Panc1 (cell line): ENCODE data around the gene FCN2.

Experiments
- CTCF ChIP-seq: fragments of 450-650 bp; IDR thresholded peaks from 2 replicates; pipeline ENCODE4 v1.5.1; 2017; ENCODE audit warnings: mild to moderate bottlenecking
- POLR2AphosphoS5 ChIP-seq: IDR thresholded peaks from 2 replicates; pipeline ENCODE4 v1.6.1; 2012; ENCODE audit warnings: mild to moderate bottlenecking, low read depth, low read length, moderate library complexity
- REST ChIP-seq, 2 experiments: IDR thresholded peaks; 2 replicates each; pipeline ENCODE4 v1.6.1; 2011 to 2012; ENCODE audit warnings: low read depth in 2 of 2, control low read depth in 1 of 2, low read length in 1 of 2, mild to moderate bottlenecking in 1 of 2, moderate library complexity in 1 of 2; ENCODE audit not compliant: insufficient read depth in 1 of 2
- SIN3A ChIP-seq: IDR thresholded peaks from 2 replicates; pipeline ENCODE4 v1.6.1; 2012; ENCODE audit warnings: low read depth, mild to moderate bottlenecking, low read length, moderate library complexity, borderline replicate concordance; ENCODE audit not compliant: insufficient read depth
- TCF7L2 ChIP-seq: IDR thresholded peaks from 2 replicates; pipeline ENCODE4 v1.6.1; 2011; ENCODE audit warnings: mild to moderate bottlenecking, low read depth, low read length, inconsistent platforms

- TF ChIP-seq CTCF (no peak), REST (IDR thresholded peaks at IDR 0.05; ENCODE audit: insufficient read depth in 1 of 2, low read depth in 2 of 2, low read length in 1 of 2) (no peak), POLR2AphosphoS5 (no peak), TCF7L2 (no peak), SIN3A (no peak)
These were observed 41.7 kb downstream of the FCN2 start for GRCh38 chr9:134922066-134922931.
